IMR-90 (cell line): ENCODE results near the gene MCCD1.

Experiments used
- FOS ChIP-seq: fragments of 150-350 bp; IDR thresholded peaks from 2 replicates; pipeline ENCODE4 v1.6.1; 2016; ENCODE audit warnings: low read depth, low read length
- MAFK ChIP-seq: IDR thresholded peaks from 2 replicates; pipeline ENCODE4 v1.6.1; 2012; ENCODE audit warnings: low read depth, low read length, improper control_type of control experiment
- MAZ ChIP-seq: IDR thresholded peaks from 2 replicates; pipeline ENCODE4 v1.6.1; 2012; ENCODE audit warnings: low read depth, mild to moderate bottlenecking, low read length, improper control_type of control experiment, moderate library complexity, borderline replicate concordance
- MXI1 ChIP-seq: IDR thresholded peaks from 2 replicates; pipeline ENCODE4 v1.6.1; 2012; ENCODE audit warnings: low read depth, mild to moderate bottlenecking, low read length, moderate library complexity, borderline replicate concordance
- POLR2A ChIP-seq: IDR thresholded peaks from 2 replicates; pipeline ENCODE4 v1.6.1; 2012; ENCODE audit warnings: mild to moderate bottlenecking, low read depth, low read length
- RFX5 ChIP-seq: IDR thresholded peaks from 2 replicates; pipeline ENCODE4 v1.8.0; 2012; ENCODE audit warnings: low read depth, mild to moderate bottlenecking, low read length, moderate library complexity
- SMC3 ChIP-seq: fragments of 150-350 bp; IDR thresholded peaks from 2 replicates; pipeline ENCODE4 v1.6.1; 2016; ENCODE audit warnings: low read depth, mild to moderate bottlenecking, antibody characterized with exemption, low read length, moderate library complexity
- TF ChIP-seq, protein P1 (sequence below): conservative IDR thresholded peaks from 2 replicates; pipeline ENCODE4 v1.5.1; 2012; ENCODE audit warnings: mild to moderate bottlenecking, low read depth, low read length, improper control_type of control experiment

DNA sequence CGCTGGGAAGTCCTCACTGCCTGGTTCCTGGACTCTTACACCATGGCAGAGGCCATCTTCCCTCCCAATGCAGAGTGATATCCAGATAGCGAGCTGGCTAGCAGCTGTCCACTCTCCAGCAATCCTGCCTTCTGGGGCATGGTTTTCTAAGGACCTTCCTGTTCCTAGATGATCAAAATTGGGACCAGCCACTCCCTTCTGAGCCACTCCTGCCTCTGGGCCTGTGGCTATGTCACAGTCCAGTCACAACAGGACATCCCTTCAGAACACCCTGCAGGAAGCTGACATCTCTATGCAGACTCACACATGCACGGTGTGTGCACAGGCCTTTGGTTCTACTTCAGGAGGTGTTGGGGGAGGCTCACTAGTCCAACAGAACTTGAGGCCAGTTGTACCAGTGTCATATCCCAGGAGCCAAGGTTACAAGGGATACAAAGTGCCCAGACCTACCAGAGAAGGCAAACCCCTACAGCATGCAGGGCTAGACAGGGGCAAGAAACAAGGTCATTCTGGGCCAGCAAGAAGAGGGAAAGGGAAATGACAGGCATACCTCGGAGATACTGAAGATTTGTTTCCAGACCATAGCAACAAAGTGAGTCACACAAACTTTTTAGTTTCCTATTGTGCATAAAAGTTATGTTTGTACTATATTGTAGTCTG lies 2.7 kb upstream of the MCCD1 start:
- TF ChIP-seq, protein P1, sequence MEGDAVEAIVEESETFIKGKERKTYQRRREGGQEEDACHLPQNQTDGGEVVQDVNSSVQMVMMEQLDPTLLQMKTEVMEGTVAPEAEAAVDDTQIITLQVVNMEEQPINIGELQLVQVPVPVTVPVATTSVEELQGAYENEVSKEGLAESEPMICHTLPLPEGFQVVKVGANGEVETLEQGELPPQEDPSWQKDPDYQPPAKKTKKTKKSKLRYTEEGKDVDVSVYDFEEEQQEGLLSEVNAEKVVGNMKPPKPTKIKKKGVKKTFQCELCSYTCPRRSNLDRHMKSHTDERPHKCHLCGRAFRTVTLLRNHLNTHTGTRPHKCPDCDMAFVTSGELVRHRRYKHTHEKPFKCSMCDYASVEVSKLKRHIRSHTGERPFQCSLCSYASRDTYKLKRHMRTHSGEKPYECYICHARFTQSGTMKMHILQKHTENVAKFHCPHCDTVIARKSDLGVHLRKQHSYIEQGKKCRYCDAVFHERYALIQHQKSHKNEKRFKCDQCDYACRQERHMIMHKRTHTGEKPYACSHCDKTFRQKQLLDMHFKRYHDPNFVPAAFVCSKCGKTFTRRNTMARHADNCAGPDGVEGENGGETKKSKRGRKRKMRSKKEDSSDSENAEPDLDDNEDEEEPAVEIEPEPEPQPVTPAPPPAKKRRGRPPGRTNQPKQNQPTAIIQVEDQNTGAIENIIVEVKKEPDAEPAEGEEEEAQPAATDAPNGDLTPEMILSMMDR = no peak
- TF ChIP-seq POLR2A (no peak), MXI1 (no peak), SMC3 (no peak), FOS (no peak), RFX5 (no peak), MAZ (no peak), MAFK (no peak)
